Ovary (tissue), 9 donors: ENCODE measurements around the gene KLHL5. TPM values are rescaled to one million over a fixed set of nuclear protein-coding genes. Genes with fewer than 3 reads are reported as not detected.

Source experiments
- DNase-seq, 5 donors: peaks; one replicate each; pipeline ENCODE4 v3.0.0-alpha.2; 2019 to 2020
- H3K27ac ChIP-seq, 2 donors: fragments of 200-600 bp; one replicate each; pipeline versions ENCODE4 v1.5.1 to v1.8.0; 2019 to 2022
- H3K27me3 ChIP-seq: fragments of 200-600 bp; one replicate; pipeline ENCODE4 v1.8.0; 2022
- H3K36me3 ChIP-seq: fragments of 200-600 bp; sonication (generic); one replicate; pipeline ENCODE4 v1.5.1; 2019
- H3K4me1 ChIP-seq: one replicate; pipeline ENCODE4 v1.8.1; 2013; ENCODE audit warnings: mild to moderate bottlenecking, moderate library complexity; ENCODE audit not compliant: insufficient read depth
- H3K4me3 ChIP-seq: fragments of 200-600 bp; sonication (generic); one replicate; pipeline ENCODE4 v1.5.1; 2017
- H3K9me3 ChIP-seq, 2 donors: fragments of 200-600 bp in 1 of 2; sonication (generic) in 1 of 2; one replicate each; pipeline versions ENCODE4 v1.5.1 to v1.8.1; 2013 to 2019; ENCODE audit warnings: mild to moderate bottlenecking in 1 of 2, moderate library complexity in 1 of 2
- CTCF ChIP-seq, 3 donors: fragments of 450-650 bp in 2 of 3; fragments of 200-600 bp in 1 of 3; IDR thresholded peaks; one replicate each; pipeline versions ENCODE4 v1.5.1 to v1.8.0; 2016 to 2022; ENCODE audit warnings: antibody characterized with exemption in 3 of 3, mild to moderate bottlenecking in 1 of 3
- EP300 ChIP-seq: sonication (generic); formaldehyde crosslinking; IDR thresholded peaks from one replicate; pipeline ENCODE4 v1.6.1; 2017; ENCODE audit warnings: antibody characterized with exemption
- POLR2A ChIP-seq: fragments of 450-650 bp; IDR thresholded peaks from one replicate; pipeline ENCODE4 v1.6.1; 2017; ENCODE audit warnings: antibody characterized with exemption, mild to moderate bottlenecking, moderate library complexity
- WGBS, 3 donors: extraction: QIAGEN DNeasy Blood & Tissue Kit in 1 of 3; methylation state at CpG; one replicate each; pipeline versions ENCODE4 v1.1.5 to v1.1.7; 2013 to 2017; 5-methylcytosine and 5-hydroxymethylcytosine counted together
- intact Hi-C, 4 donors: fragments of 100-400 bp; cut with DNase I; formaldehyde crosslinking; loops; one replicate each; pipeline versions ENCODE4 v1.11.0 to v1.15.1; 2022 to 2023
- polyA plus RNA-seq, 2 donors: library from polyadenylated mRNA; stranded (reverse); fragments of 200-250 nt in 1 of 2; fragments of 350-450 nt in 1 of 2; fragmentation: Illumina TruSeq in 1 of 2; extraction: RNeasy Lipid Tissue Mini Kit (QIAGEN cat#74804) in 1 of 2; gene quantifications; one replicate each; pipeline ENCODE4 v1.2.3, GENCODE V29; 2013 to 2014
- total RNA-seq, 7 donors: library from RNA; depleted of rRNA in 2 of 7; stranded (reverse); fragments of >200 nt in 2 of 7; fragmentation: NEBNext Ultra II Directional in 3 of 7; extraction: Animal tissue kit (Norgen Biotek cat#: 25700) in 3 of 7; gene quantifications; one replicate each; pipeline versions ENCODE4 v1.1.0 to v1.2.4, GENCODE V29; 2016 to 2023
- donor health status: DM: no; HTN: no; CAD: no; lungs with moderate emphysema.
- donor health status: DM: no; HTN: no; CAD: no.
- donor health status: Bipolar disorder and iron deficiency.
- donor health status: DM: yes; HTN: yes; CAD: no.
- donor health status: DM: no; HTN: no; CAD: no.
- donor health status: DM: yes; HTN: yes; CAD: no.

The KLHL5 gene
- total and polyA plus RNA-seq, 9 donors: 18.0 to 45.9 (median 34.1) TPM

- H3K4me1 ChIP-seq: peaks cover 1% of the 10 kb centered on the region
- no peak overlapping the region for H3K4me3 ChIP-seq
- intact Hi-C loops: no loop called here
- TF ChIP-seq EP300 (no peak), POLR2A (no peak), CTCF (IDR thresholded peaks at IDR 0.05) (no peak)
- H3K9me3 ChIP-seq: no peaks in the 10 kb centered on the region
- DNase-seq: no peak
- no peaks in the 10 kb centered on the region for H3K36me3 ChIP-seq
- H3K27me3 ChIP-seq: no peaks in the 10 kb centered on the region
- H3K27ac ChIP-seq: no peak overlapping the region
Measured at GRCh38 chr4:39063430-39063829, 1.4 kb downstream of the KLHL5 start.

DNA sequence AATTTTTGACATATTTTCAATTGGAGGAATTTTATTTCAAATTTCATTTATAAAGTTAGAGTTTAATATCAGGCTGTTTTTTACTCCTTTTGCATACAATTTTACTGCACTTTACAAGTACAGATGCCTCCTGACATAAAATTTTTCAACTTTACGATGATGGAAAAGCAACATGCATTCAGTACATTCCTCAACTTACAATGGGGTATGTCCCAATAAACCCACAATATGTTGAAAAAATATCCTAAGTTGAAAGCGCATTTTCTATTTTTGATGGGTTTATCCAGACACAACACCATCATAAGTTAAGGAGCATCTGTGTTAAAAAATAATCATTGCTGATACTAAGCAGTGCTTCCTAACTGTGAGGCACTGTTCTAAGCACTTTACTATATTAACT lies 4.3 kb downstream of the KLHL5 start:
- intact Hi-C loops: no loop called here
- WGBS, 3 donors: 92 to 97% (median 94%) methylated on average over 2 of the region's 2 CpGs
- TF ChIP-seq CTCF (IDR thresholded peaks at IDR 0.05) (no peak), EP300 (no peak), POLR2A (no peak)
- DNase-seq: no peak
- H3K36me3 ChIP-seq: no peaks in the 10 kb centered on the region
- peaks cover 1% of the 10 kb centered on the region for H3K4me1 ChIP-seq
- H3K27ac ChIP-seq: no peak overlapping the region
- no peak overlapping the region for H3K4me3 ChIP-seq
- H3K27me3 ChIP-seq: no peaks in the 10 kb centered on the region
- H3K9me3 ChIP-seq: no peaks in the 10 kb centered on the region

DNA sequence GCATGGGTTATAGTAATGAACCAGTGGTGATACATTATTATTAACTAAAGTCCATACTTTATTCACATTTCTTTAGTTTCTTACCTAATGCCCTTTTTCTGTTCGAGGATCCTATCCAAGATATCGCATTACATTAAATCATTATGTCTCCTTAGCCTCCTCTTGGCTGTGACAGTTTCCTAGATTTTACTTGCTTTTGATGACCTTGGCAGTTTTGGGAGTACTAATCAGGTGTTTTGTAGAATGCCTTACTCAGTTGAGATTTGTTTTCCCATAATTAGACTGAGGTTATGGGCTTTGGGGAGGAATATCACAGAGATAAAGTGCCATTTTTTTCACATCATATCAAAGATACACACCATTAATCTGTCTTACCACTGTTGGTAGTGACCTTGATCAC lies 5.0 kb downstream of the KLHL5 start:
- DNase-seq: no peak
- no peaks in the 10 kb centered on the region for H3K27me3 ChIP-seq
- WGBS, 3 donors: 65 to 69% (median 66%) methylated on average over 2 of the region's 2 CpGs
- H3K4me3 ChIP-seq: no peak overlapping the region
- TF ChIP-seq EP300 (no peak), CTCF (IDR thresholded peaks at IDR 0.05) (no peak), POLR2A (no peak)
- intact Hi-C loops: no loop called here
- no peak overlapping the region for H3K27ac ChIP-seq
- no peaks in the 10 kb centered on the region for H3K4me1 ChIP-seq
- no peaks in the 10 kb centered on the region for H3K9me3 ChIP-seq
- no peaks in the 10 kb centered on the region for H3K36me3 ChIP-seq

- H3K9me3 ChIP-seq: no peaks in the 10 kb centered on the region
Measured at GRCh38 chr4:39067451-39067850, 5.4 kb downstream of the KLHL5 start.

More at GRCh38 chr4:39067451-39067850, 5.4 kb downstream of the KLHL5 start:
- Histone ChIP-seq H3K4me3 (no peak overlapping the region), H3K36me3 (no peaks in the 10 kb centered on the region), H3K27me3 (no peaks in the 10 kb centered on the region), H3K4me1 (no peaks in the 10 kb centered on the region), H3K27ac (no peak overlapping the region)
- TF ChIP-seq POLR2A (no peak), EP300 (no peak), CTCF (IDR thresholded peaks at IDR 0.05) (no peak)
- intact Hi-C loops: no loop called here
- 89 to 96% (median 91%) methylated on average over 3 of the region's 3 CpGs for WGBS, 3 donors
- DNase-seq: no peak
